Glomerular visceral epithelial cell (primary cell): ENCODE results near the gene SEMA3E.

Experiments used
- DNase-seq: peaks from one replicate; pipeline ENCODE4 v3.0.0-alpha.2; 2016; ENCODE audit errors: extremely low spot score

Gene SEMA3E

GRCh38 chr7:83355143-83355542 is 293.8 kb downstream of the SEMA3E start:
- DNase-seq: no peak

DNA sequence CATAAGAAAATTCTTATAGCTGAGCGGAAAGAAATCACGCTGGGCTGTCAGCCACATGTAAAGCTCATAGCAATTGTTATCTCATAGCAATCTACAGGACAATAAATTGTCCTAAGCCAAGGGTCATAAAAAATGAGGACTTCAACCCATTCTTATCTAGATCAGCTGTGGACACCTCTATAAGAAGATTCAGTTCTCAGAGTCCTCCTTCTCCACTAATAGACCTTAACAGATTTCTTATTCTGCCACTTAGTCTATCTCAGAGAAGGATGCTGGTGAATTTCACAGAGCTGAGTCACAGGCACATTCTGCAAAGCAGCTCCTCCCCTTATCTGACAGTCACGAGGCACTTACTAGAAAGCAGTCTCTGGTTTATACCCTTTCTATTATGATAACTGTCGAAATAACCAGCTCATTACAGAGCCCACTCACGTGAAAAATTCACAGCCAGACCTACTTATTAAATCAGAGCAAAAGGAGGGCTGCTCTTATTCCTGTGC is 300.9 kb downstream of the SEMA3E start:
- DNase-seq: peak; percentile 54

DNA sequence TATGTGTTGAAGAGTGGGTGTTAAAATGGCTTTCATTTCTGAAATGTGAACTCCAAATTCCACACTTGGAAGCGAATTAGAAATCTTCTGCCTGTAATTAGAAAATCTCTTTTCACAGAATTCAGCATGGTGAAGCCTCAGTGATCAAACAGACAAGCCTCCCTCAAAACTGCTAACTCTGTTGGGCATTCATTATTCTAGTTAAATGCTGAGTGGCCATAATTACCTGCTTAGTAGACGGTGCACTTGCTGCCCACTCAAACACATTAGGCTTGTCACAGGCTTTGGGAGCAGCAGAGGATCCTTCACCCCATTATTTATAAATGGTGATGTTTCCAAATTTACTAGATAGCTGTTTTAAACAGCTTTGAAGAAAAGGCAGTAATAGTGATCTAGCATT is 309.0 kb downstream of the SEMA3E start:
- no peak for DNase-seq

- DNase-seq: no peak
Measured at GRCh38 chr7:83338277-83338950, 310.5 kb downstream of the SEMA3E start.

GRCh38 chr7:83337050-83337449 is 311.9 kb downstream of the SEMA3E start:
- DNase-seq: no peak

GRCh38 chr7:83326223-83326622 is 322.7 kb downstream of the SEMA3E start:
- no peak for DNase-seq

GRCh38 chr7:83325083-83325482 is 323.9 kb downstream of the SEMA3E start:
- no peak for DNase-seq

DNA sequence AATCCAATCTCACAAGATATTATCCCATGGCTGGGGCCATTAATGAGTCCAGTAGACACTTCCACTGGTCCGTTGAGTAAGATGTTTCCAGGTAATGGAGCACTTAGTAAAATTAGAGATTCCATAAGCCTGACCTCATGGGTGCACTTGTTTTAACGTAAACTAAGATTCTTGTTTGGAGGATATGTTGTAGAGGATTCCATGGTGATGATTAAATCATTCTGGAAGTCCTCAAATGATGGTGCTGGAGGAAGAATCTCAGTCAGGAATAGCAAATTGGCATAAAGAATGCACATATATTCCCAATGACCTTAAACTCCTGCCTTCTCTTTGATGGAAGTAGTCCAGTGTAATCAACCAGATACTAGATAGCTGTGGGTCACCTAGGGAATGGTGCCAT is 324.3 kb downstream of the SEMA3E start:
- no peak for DNase-seq

- DNase-seq: no peak
Measured at GRCh38 chr7:83321011-83321410, 327.9 kb downstream of the SEMA3E start.

GRCh38 chr7:83313931-83314330 is 335.0 kb downstream of the SEMA3E start:
- no peak for DNase-seq
